Measurements from ENCODE around the gene DPEP3.

GRCh38 chr16:67931712-67932461 lies 48.4 kb downstream of the DPEP3 start, which contains the start of gene CTRL:
- TF ChIP-seq CTCF (conservative IDR thresholded peaks at IDR 0.05 in 1 of 2, IDR thresholded peaks at IDR 0.05 in 1 of 2; ENCODE audit: extremely low read depth in 1 of 2, insufficient read depth in 1 of 2, low read depth in 1 of 2, low read length in 2 of 2) = no peak
- no peak for TF ChIP-seq EZH2 (IDR thresholded peaks at IDR 0.05; ENCODE audit: borderline replicate concordance, low read length)

Data from mammary epithelial cell (primary cell).